Muscle of leg (tissue), 11 donors: ENCODE data around the gene MAPK13. TPM values are rescaled to one million over a fixed set of nuclear protein-coding genes. Genes with fewer than 3 reads are reported as not detected.

Source experiments
- DNase-seq: peaks from one replicate; pipeline ENCODE4 v3.0.0; 2013
- H3K27ac ChIP-seq: one replicate; pipeline ENCODE4 v1.5.1; 2013; ENCODE audit warnings: mild to moderate bottlenecking, low read length, control low read depth
- H3K27me3 ChIP-seq: one replicate; pipeline ENCODE4 v1.6.1; 2013; ENCODE audit warnings: low read length; ENCODE audit not compliant: control insufficient read depth, insufficient read depth
- H3K36me3 ChIP-seq: one replicate; pipeline ENCODE4 v1.6.1; 2013; ENCODE audit warnings: low read length; ENCODE audit not compliant: control insufficient read depth, insufficient read depth
- H3K4me1 ChIP-seq: one replicate; pipeline ENCODE4 v1.6.1; 2013; ENCODE audit warnings: low read length; ENCODE audit not compliant: control insufficient read depth, insufficient read depth
- H3K4me3 ChIP-seq: one replicate; pipeline ENCODE4 v1.5.1; 2013; ENCODE audit warnings: low read length, control low read depth
- H3K9me3 ChIP-seq: replicated peaks from 2 replicates; pipeline ENCODE4 v1.6.1; 2013; ENCODE audit warnings: low read depth, low read length; ENCODE audit not compliant: control insufficient read depth
- WGBS: methylation state at CpG from one replicate; pipeline ENCODE4 v1.1.5; 2013; ENCODE audit warnings: missing lambda C conversion rate; ENCODE audit not compliant: insufficient coverage; 5-methylcytosine and 5-hydroxymethylcytosine counted together
- polyA plus RNA-seq, 8 donors: library from polyadenylated mRNA; unstranded; fragments of 120-200 nt; gene quantifications; one replicate each; pipeline versions ENCODE4 v1.2.1 to v1.2.3, GENCODE V29; 2013; ENCODE audit warnings: inconsistent platforms in 1 of 8, low replicate concordance in 1 of 8; ENCODE audit not compliant: insufficient read length in 8 of 8, insufficient read depth in 1 of 8
- total RNA-seq: library from RNA; stranded (reverse); fragments of 120-200 nt; gene quantifications from one replicate; pipeline ENCODE4 v1.2.4, GENCODE V29; 2013

MAPK13 gene
- total and polyA plus RNA-seq, 9 donors, result 2.3 to 11.6 (median 5.9) TPM

GRCh38 chr6:36177166-36177565 is 46.9 kb downstream of the MAPK13 start:
- H3K36me3 ChIP-seq, result no peaks in the 10 kb centered on the region
- H3K4me1 ChIP-seq, result no peaks in the 10 kb centered on the region
- H3K27ac ChIP-seq, result no peak overlapping the region
- no peak overlapping the region for H3K4me3 ChIP-seq
- peaks cover 10% of the 10 kb centered on the region for H3K9me3 ChIP-seq
- no peaks in the 10 kb centered on the region for H3K27me3 ChIP-seq
- no peak for DNase-seq

GRCh38 chr6:36178544-36178943 is 48.2 kb downstream of the MAPK13 start:
- DNase-seq, result no peak
- Histone ChIP-seq H3K27me3 (no peaks in the 10 kb centered on the region), H3K4me1 (no peaks in the 10 kb centered on the region), H3K36me3 (no peaks in the 10 kb centered on the region), H3K27ac (no peak overlapping the region), H3K9me3 (peaks cover 10% of the 10 kb centered on the region), H3K4me3 (no peak overlapping the region)

- peaks cover 10% of the 10 kb centered on the region for H3K9me3 ChIP-seq
These were observed 49.8 kb downstream of the MAPK13 start for GRCh38 chr6:36180126-36180525.

GRCh38 chr6:36184311-36184710 is 54.0 kb downstream of the MAPK13 start:
- H3K36me3 ChIP-seq, result no peaks in the 10 kb centered on the region
- H3K4me3 ChIP-seq, result no peak overlapping the region
- H3K4me1 ChIP-seq, result no peaks in the 10 kb centered on the region
- no peaks in the 10 kb centered on the region for H3K9me3 ChIP-seq
- H3K27ac ChIP-seq, result no peak overlapping the region
- no peaks in the 10 kb centered on the region for H3K27me3 ChIP-seq
- no peak for DNase-seq

More at GRCh38 chr6:36180126-36180525, 49.8 kb downstream of the MAPK13 start:
- Histone ChIP-seq H3K27ac (no peak overlapping the region), H3K36me3 (no peaks in the 10 kb centered on the region), H3K4me3 (no peak overlapping the region), H3K4me1 (no peaks in the 10 kb centered on the region), H3K27me3 (no peaks in the 10 kb centered on the region)
- WGBS, result no CpG with 5 or more reads among the region's 1 CpG
- DNase-seq, result no peak

GRCh38 chr6:36186199-36186598 is 55.9 kb downstream of the MAPK13 start:
- Histone ChIP-seq H3K27ac (no peak overlapping the region), H3K4me3 (no peak overlapping the region), H3K4me1 (no peaks in the 10 kb centered on the region), H3K9me3 (no peaks in the 10 kb centered on the region), H3K36me3 (no peaks in the 10 kb centered on the region), H3K27me3 (no peaks in the 10 kb centered on the region)
- WGBS, result 82% methylated on average over 2 of the region's 2 CpGs
- no peak for DNase-seq

- Histone ChIP-seq H3K4me3 (no peak overlapping the region), H3K36me3 (no peaks in the 10 kb centered on the region), H3K4me1 (no peaks in the 10 kb centered on the region), H3K27me3 (no peaks in the 10 kb centered on the region), H3K9me3 (no peaks in the 10 kb centered on the region), H3K27ac (no peak overlapping the region)
- no peak for DNase-seq
- WGBS, result no CpG with 5 or more reads among the region's 2 CpGs
These were observed 57.1 kb downstream of the MAPK13 start for GRCh38 chr6:36187446-36187845.

Other genes with a start within 250 kb of the MAPK13 start
- gene SRPK1, start 209.4 kb upstream of the MAPK13 start, total RNA-seq, result 14.9 TPM
- 10 to 100 TPM; 14.2 to 24.2 (median 17.5) TPM for gene SRPK1, start 209.4 kb upstream of the MAPK13 start, polyA plus RNA-seq
- gene SLC26A8, start 105.9 kb upstream of the MAPK13 start, total RNA-seq, result not detected
- gene SLC26A8, start 105.9 kb upstream of the MAPK13 start, polyA plus RNA-seq, result under 1 TPM in 5 of 8 donors, not detected in 3; 0.08 to 0.38 (median 0.16) TPM
- gene MAPK14, start 102.7 kb upstream of the MAPK13 start, total RNA-seq, result 36.8 TPM
- 10 to 100 TPM; 27.5 to 36.3 (median 32.3) TPM for gene MAPK14, start 102.7 kb upstream of the MAPK13 start, polyA plus RNA-seq
- gene BRPF3, start 66.2 kb downstream of the MAPK13 start, total RNA-seq, result 10.1 TPM
- gene BRPF3, start 66.2 kb downstream of the MAPK13 start, polyA plus RNA-seq, result 10 to 100 TPM; 19.7 to 32.3 (median 25.2) TPM
- gene PNPLA1, start 139.5 kb downstream of the MAPK13 start, total RNA-seq, result not detected
- gene PNPLA1, start 139.5 kb downstream of the MAPK13 start, polyA plus RNA-seq, result under 1 TPM in 5 of 8 donors, not detected in 3; 0.05 to 0.45 (median 0.11) TPM
- gene BNIP5, start 206.4 kb downstream of the MAPK13 start, total RNA-seq, result 0.04 TPM
- gene BNIP5, start 206.4 kb downstream of the MAPK13 start, polyA plus RNA-seq, result under 1 TPM in 6 of 8 donors, not detected in 2; 0.04 to 0.65 (median 0.07) TPM